Left ventricle myocardium inferior (tissue), 1 donor: ENCODE data around the gene MBOAT1. TPM values are rescaled to one million over a fixed set of nuclear protein-coding genes. Genes with fewer than 3 reads are reported as not detected.

Experiments used
- DNase-seq: peaks from one replicate; pipeline ENCODE4 v3.0.0-alpha.2; 2020
- H3K27ac ChIP-seq: fragments of 200-600 bp; replicated peaks from 2 replicates; pipeline ENCODE4 v1.8.0; 2021
- H3K27me3 ChIP-seq: fragments of 200-600 bp; 2 replicates; pipeline ENCODE4 v1.8.0; 2021; ENCODE audit warnings: low read depth
- H3K36me3 ChIP-seq: fragments of 200-600 bp; 2 replicates; pipeline ENCODE4 v1.8.0; 2021
- H3K4me1 ChIP-seq: fragments of 200-600 bp; 2 replicates; pipeline ENCODE4 v1.8.0; 2021
- H3K4me3 ChIP-seq: fragments of 200-600 bp; 2 replicates; pipeline ENCODE4 v1.8.0; 2021; ENCODE audit warnings: mild to moderate bottlenecking, moderate library complexity
- H3K9me3 ChIP-seq: fragments of 200-600 bp; replicated peaks from 2 replicates; pipeline ENCODE4 v1.8.0; 2021
- CTCF ChIP-seq: fragments of 200-600 bp; IDR thresholded peaks from 2 replicates; pipeline ENCODE4 v1.8.0; 2021; ENCODE audit warnings: antibody characterized with exemption, mild to moderate bottlenecking, borderline replicate concordance
- intact Hi-C: fragments of 100-400 bp; cut with micrococcal nuclease; formaldehyde crosslinking; loops from one replicate; pipeline ENCODE4 v1.11.0; 2022
- total RNA-seq: library from RNA; stranded (reverse); fragmentation: NEBNext Ultra II Directional; extraction: Animal tissue kit (Norgen Biotek cat#: 25700); gene quantifications from one replicate; pipeline ENCODE4 v1.2.1, GENCODE V29; 2021
- donor health status: DM: no; HTN: yes; CAD: no; lungs with severe emphysema.

MBOAT1 gene
- total RNA-seq, 1 donor from 2014 or later = 5.6 TPM

- DNase-seq = no peak
- Histone ChIP-seq H3K4me1 (peaks cover 11% of the 10 kb centered on the region), H3K27me3 (no peaks in the 10 kb centered on the region), H3K27ac (no peak overlapping the region), H3K36me3 (peaks cover 18% of the 10 kb centered on the region), H3K4me3 (no peak overlapping the region), H3K9me3 (no peaks in the 10 kb centered on the region)
- TF ChIP-seq CTCF = no peak
- intact Hi-C loops = no loop called here
These were observed 77.7 kb downstream of the MBOAT1 start for GRCh38 chr6:20134613-20135012.

- intact Hi-C loops = no loop called here
- no peak for DNase-seq
- H3K27ac ChIP-seq = no peak overlapping the region
- no peaks in the 10 kb centered on the region for H3K9me3 ChIP-seq
- H3K36me3 ChIP-seq = peaks cover 4% of the 10 kb centered on the region
- no peaks in the 10 kb centered on the region for H3K27me3 ChIP-seq
- H3K4me3 ChIP-seq = no peak overlapping the region
- peaks cover 27% of the 10 kb centered on the region for H3K4me1 ChIP-seq
- TF ChIP-seq CTCF = no peak
These were observed 82.8 kb downstream of the MBOAT1 start for GRCh38 chr6:20129290-20130088.

- no peak for TF ChIP-seq CTCF
- no peaks in the 10 kb centered on the region for H3K27me3 ChIP-seq
- H3K9me3 ChIP-seq = no peaks in the 10 kb centered on the region
- H3K36me3 ChIP-seq = peaks cover 17% of the 10 kb centered on the region
- no peak for DNase-seq
- no peak overlapping the region for H3K4me3 ChIP-seq
- no peak overlapping the region for H3K27ac ChIP-seq
- peaks cover 31% of the 10 kb centered on the region for H3K4me1 ChIP-seq
- intact Hi-C loops = no loop called here
These were observed 84.3 kb downstream of the MBOAT1 start for GRCh38 chr6:20128018-20128417.

- DNase-seq = peak; percentile 69
- intact Hi-C loops = no loop called here
- Histone ChIP-seq H3K27ac (peak overlapping the region; percentile 54), H3K36me3 (peaks cover 18% of the 10 kb centered on the region), H3K9me3 (no peaks in the 10 kb centered on the region), H3K4me3 (no peak overlapping the region), H3K4me1 (peaks cover 31% of the 10 kb centered on the region), H3K27me3 (no peaks in the 10 kb centered on the region)
- TF ChIP-seq CTCF = peak; percentile 97
These were observed 85.2 kb downstream of the MBOAT1 start for GRCh38 chr6:20126789-20127653.

- H3K36me3 ChIP-seq = peaks cover 24% of the 10 kb centered on the region
- no peak for TF ChIP-seq CTCF
- intact Hi-C loops = no loop called here
- H3K9me3 ChIP-seq = no peaks in the 10 kb centered on the region
- peak overlapping the region; percentile 54 for H3K27ac ChIP-seq
- H3K4me3 ChIP-seq = no peak overlapping the region
- no peak for DNase-seq
- H3K4me1 ChIP-seq = peaks cover 31% of the 10 kb centered on the region
- H3K27me3 ChIP-seq = no peaks in the 10 kb centered on the region
These were observed 86.0 kb downstream of the MBOAT1 start for GRCh38 chr6:20126102-20126752.
